HEK293 (cell line): Measurements from ENCODE around the gene SPON2.

Source experiments
- CTCF ChIA-PET: fragments of 350-600 bp; formaldehyde crosslinking; extraction: SDS; loops from one replicate; lab custom pipeline; 2021; ENCODE audit warnings: antibody characterized with exemption; lab: Yijun Ruan, JAX
- POLR2A ChIA-PET: fragments of 300-600 bp; formaldehyde crosslinking; extraction: SDS; loops from one replicate; lab custom pipeline; 2020; ENCODE audit warnings: antibody characterized with exemption, inconsistent platforms; lab: Yijun Ruan, JAX
- H3K27ac ChIP-seq: fragments of 200-500 bp; sonication (Bioruptor generic); 2 replicates; pipeline ENCODE4 v1.5.1; 2014; ENCODE audit warnings: low read depth, low read length, control low read depth, inconsistent platforms; ENCODE audit errors: extremely low read depth
- H3K36me3 ChIP-seq, 2 experiments: fragments of 200-500 bp in 1 of 2; sonication (Bioruptor generic) in 1 of 2; 1 replicate in 1 of 2; 2 replicates in 1 of 2; pipeline ENCODE4 v1.5.1; 2014 to 2017; ENCODE audit warnings: inconsistent platforms in 2 of 2, low read length in 2 of 2; ENCODE audit not compliant: control insufficient read depth in 2 of 2, insufficient read depth in 1 of 2
- H3K4me1 ChIP-seq: fragments of 200-500 bp; sonication (Bioruptor generic); 2 replicates; pipeline ENCODE4 v1.5.1; 2014; ENCODE audit warnings: mild to moderate bottlenecking, low read length, inconsistent platforms; ENCODE audit not compliant: control insufficient read depth, insufficient read depth
- H3K4me3 ChIP-seq: 2 replicates; pipeline ENCODE4 v1.5.1; 2011; ENCODE audit warnings: low read depth, mild to moderate bottlenecking, control low read depth, low read length, moderate library complexity
- H3K9me3 ChIP-seq: fragments of 200-500 bp; sonication (Bioruptor generic); 2 replicates; pipeline ENCODE4 v1.5.1; 2014; ENCODE audit warnings: low read depth, low read length, inconsistent platforms; ENCODE audit not compliant: control insufficient read depth, insufficient read depth
- BCL11A ChIP-seq: fragments of 450-650 bp; formaldehyde crosslinking; IDR thresholded peaks from 2 replicates; pipeline ENCODE4 v1.5.1; 2016; ENCODE audit warnings: low read depth, missing biosample characterization, missing genetic modification characterization
- GLIS2 ChIP-seq: fragments of 450-650 bp; formaldehyde crosslinking; IDR thresholded peaks from 2 replicates; pipeline ENCODE4 v1.5.1; 2016; ENCODE audit warnings: missing biosample characterization, missing genetic modification characterization
- HOXC10 ChIP-seq: sonication (generic); formaldehyde crosslinking; IDR thresholded peaks from 2 replicates; pipeline ENCODE4 v1.8.1; 2023; ENCODE audit warnings: mild to moderate bottlenecking, missing genetic modification reagents
- KLF8 ChIP-seq: fragments of 450-650 bp; formaldehyde crosslinking; IDR thresholded peaks from 2 replicates; pipeline ENCODE4 v1.5.1; 2016; ENCODE audit warnings: missing biosample characterization, missing genetic modification characterization
- OVOL3 ChIP-seq: fragments of 450-650 bp; formaldehyde crosslinking; IDR thresholded peaks from 2 replicates; pipeline ENCODE4 v1.5.1; 2016; ENCODE audit warnings: missing biosample characterization, missing genetic modification characterization
- YY2 ChIP-seq: fragments of 450-650 bp; formaldehyde crosslinking; IDR thresholded peaks from 2 replicates; pipeline ENCODE4 v1.5.1; 2016; ENCODE audit warnings: missing biosample characterization, missing genetic modification characterization
- ZFHX2 ChIP-seq: fragments of 450-650 bp; formaldehyde crosslinking; conservative IDR thresholded peaks from 2 replicates; pipeline ENCODE4 v1.5.1; 2016; ENCODE audit warnings: missing biosample characterization, missing genetic modification characterization
- ZNF214 ChIP-seq: fragments of 450-650 bp; formaldehyde crosslinking; IDR thresholded peaks from 2 replicates; pipeline ENCODE4 v1.5.1; 2017; ENCODE audit warnings: missing biosample characterization, mild to moderate bottlenecking, missing genetic modification characterization, borderline replicate concordance
- ZNF23 ChIP-seq: fragments of 450-650 bp; formaldehyde crosslinking; IDR thresholded peaks from 2 replicates; pipeline ENCODE4 v1.5.1; 2016; ENCODE audit warnings: missing biosample characterization, missing genetic modification characterization, borderline replicate concordance
- ZNF239 ChIP-seq: fragments of 450-650 bp; formaldehyde crosslinking; IDR thresholded peaks from 2 replicates; pipeline ENCODE4 v1.5.1; 2016; ENCODE audit warnings: missing biosample characterization, missing genetic modification characterization
- ZNF266 ChIP-seq: fragments of 450-650 bp; formaldehyde crosslinking; IDR thresholded peaks from 2 replicates; pipeline ENCODE4 v1.5.1; 2016; ENCODE audit warnings: missing biosample characterization, missing genetic modification characterization, low read depth
- ZNF324 ChIP-seq: fragments of 450-650 bp; formaldehyde crosslinking; IDR thresholded peaks from 2 replicates; pipeline ENCODE4 v1.5.1; 2016; ENCODE audit warnings: missing biosample characterization, missing genetic modification characterization
- ZNF366 ChIP-seq: fragments of 450-650 bp; formaldehyde crosslinking; conservative IDR thresholded peaks from 2 replicates; pipeline ENCODE4 v1.5.1; 2016; ENCODE audit warnings: missing biosample characterization, missing genetic modification characterization
- ZNF391 ChIP-seq: fragments of 450-650 bp; formaldehyde crosslinking; IDR thresholded peaks from 2 replicates; pipeline ENCODE4 v1.5.1; 2016; ENCODE audit warnings: low read depth, missing biosample characterization, missing genetic modification characterization, borderline replicate concordance
- ZNF433 ChIP-seq: fragments of 450-650 bp; formaldehyde crosslinking; IDR thresholded peaks from 2 replicates; pipeline ENCODE4 v1.5.1; 2016; ENCODE audit warnings: missing biosample characterization, missing genetic modification characterization, low read depth
- ZNF561 ChIP-seq: fragments of 450-650 bp; IDR thresholded peaks from 2 replicates; pipeline ENCODE4 v1.5.1; 2018; ENCODE audit warnings: missing biosample characterization, missing genetic modification characterization, borderline replicate concordance
- ZNF623 ChIP-seq: fragments of 450-650 bp; formaldehyde crosslinking; IDR thresholded peaks from 2 replicates; pipeline ENCODE4 v1.5.1; 2016; ENCODE audit warnings: missing biosample characterization, missing genetic modification characterization
- TF ChIP-seq, protein P1 (sequence below): fragments of 450-650 bp; formaldehyde crosslinking; IDR thresholded peaks from 2 replicates; pipeline ENCODE4 v1.5.1; 2017; ENCODE audit warnings: missing biosample characterization, missing genetic modification characterization
- TF ChIP-seq, protein P2 (sequence below): fragments of 450-650 bp; formaldehyde crosslinking; IDR thresholded peaks from 2 replicates; pipeline ENCODE4 v1.5.1; 2016; ENCODE audit warnings: missing biosample characterization, missing genetic modification characterization
- TF ChIP-seq, protein P3 (sequence below): fragments of 450-650 bp; formaldehyde crosslinking; IDR thresholded peaks from 2 replicates; pipeline ENCODE4 v1.5.1; 2016; ENCODE audit warnings: missing biosample characterization, missing genetic modification characterization
- TF ChIP-seq, protein P4 (sequence below): fragments of 450-650 bp; formaldehyde crosslinking; conservative IDR thresholded peaks from 2 replicates; pipeline ENCODE4 v1.5.1; 2016; ENCODE audit warnings: low read depth, missing biosample characterization, missing genetic modification characterization

Gene SPON2

DNA sequence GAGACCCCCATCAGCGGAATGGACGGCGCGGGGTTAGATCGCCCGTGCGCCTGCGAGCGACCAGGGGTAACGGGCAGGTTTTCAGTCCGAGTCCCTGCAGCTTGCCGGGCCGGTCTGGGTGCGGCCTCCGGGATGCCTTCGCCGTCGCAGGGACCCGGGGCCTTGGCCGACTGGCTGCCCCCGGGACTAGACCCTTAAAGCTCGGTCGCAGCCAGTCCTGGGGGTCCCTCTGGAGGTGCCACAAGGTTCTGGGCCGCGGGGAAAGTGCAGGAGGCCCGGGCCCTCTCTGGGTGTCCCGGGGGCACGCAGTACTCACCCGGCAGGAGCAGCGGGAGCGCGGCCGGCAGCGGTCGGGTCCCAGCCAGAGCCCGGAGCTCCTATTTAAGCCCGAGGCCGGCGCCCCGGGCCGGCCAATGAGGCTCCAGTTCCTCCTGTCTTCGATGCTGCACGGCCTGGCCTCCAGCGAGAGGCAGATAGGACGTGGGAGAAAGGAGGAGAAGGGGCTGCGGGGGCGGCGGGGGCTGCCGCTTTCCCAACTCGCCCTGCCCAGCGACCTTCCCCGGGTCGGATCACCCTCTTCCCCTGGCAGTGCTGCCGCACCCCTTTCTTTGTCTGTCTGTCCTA, at the start of gene SPON2:
Gene SPON2 (minus strand): TSS at position 356 of the 624 bp plus-strand sequence.
- H3K4me3 ChIP-seq, result no peak within 1 kb of the TSS
- POLR2A ChIA-PET, result no interaction called here
- H3K9me3 ChIP-seq, result no peaks in the 10 kb centered on the region
- H3K27ac ChIP-seq, result no peak within 1 kb of the TSS
- TF ChIP-seq BCL11A (tag by site-specific recombination), result no peak
- TF ChIP-seq GLIS2 (tag by site-specific recombination), result no peak
- TF ChIP-seq ZNF23 (tag by site-specific recombination), result no peak
- TF ChIP-seq ZNF214, result no peak
- no peak for TF ChIP-seq HOXC10 (CRISPR knock-in tag)
- TF ChIP-seq, protein P1, sequence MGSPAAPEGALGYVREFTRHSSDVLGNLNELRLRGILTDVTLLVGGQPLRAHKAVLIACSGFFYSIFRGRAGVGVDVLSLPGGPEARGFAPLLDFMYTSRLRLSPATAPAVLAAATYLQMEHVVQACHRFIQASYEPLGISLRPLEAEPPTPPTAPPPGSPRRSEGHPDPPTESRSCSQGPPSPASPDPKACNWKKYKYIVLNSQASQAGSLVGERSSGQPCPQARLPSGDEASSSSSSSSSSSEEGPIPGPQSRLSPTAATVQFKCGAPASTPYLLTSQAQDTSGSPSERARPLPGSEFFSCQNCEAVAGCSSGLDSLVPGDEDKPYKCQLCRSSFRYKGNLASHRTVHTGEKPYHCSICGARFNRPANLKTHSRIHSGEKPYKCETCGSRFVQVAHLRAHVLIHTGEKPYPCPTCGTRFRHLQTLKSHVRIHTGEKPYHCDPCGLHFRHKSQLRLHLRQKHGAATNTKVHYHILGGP (tag by site-specific recombination), result no peak
- no peak for TF ChIP-seq ZNF391 (tag by site-specific recombination)
- TF ChIP-seq YY2, result no peak
- no peak for TF ChIP-seq OVOL3 (tag by site-specific recombination)
- TF ChIP-seq, protein P2, sequence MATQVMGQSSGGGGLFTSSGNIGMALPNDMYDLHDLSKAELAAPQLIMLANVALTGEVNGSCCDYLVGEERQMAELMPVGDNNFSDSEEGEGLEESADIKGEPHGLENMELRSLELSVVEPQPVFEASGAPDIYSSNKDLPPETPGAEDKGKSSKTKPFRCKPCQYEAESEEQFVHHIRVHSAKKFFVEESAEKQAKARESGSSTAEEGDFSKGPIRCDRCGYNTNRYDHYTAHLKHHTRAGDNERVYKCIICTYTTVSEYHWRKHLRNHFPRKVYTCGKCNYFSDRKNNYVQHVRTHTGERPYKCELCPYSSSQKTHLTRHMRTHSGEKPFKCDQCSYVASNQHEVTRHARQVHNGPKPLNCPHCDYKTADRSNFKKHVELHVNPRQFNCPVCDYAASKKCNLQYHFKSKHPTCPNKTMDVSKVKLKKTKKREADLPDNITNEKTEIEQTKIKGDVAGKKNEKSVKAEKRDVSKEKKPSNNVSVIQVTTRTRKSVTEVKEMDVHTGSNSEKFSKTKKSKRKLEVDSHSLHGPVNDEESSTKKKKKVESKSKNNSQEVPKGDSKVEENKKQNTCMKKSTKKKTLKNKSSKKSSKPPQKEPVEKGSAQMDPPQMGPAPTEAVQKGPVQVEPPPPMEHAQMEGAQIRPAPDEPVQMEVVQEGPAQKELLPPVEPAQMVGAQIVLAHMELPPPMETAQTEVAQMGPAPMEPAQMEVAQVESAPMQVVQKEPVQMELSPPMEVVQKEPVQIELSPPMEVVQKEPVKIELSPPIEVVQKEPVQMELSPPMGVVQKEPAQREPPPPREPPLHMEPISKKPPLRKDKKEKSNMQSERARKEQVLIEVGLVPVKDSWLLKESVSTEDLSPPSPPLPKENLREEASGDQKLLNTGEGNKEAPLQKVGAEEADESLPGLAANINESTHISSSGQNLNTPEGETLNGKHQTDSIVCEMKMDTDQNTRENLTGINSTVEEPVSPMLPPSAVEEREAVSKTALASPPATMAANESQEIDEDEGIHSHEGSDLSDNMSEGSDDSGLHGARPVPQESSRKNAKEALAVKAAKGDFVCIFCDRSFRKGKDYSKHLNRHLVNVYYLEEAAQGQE (tag by site-specific recombination), result no peak
- no peak for TF ChIP-seq ZNF623 (tag by site-specific recombination)
- TF ChIP-seq ZNF266 (tag by site-specific recombination), result no peak
- no peak for TF ChIP-seq ZNF324 (tag by site-specific recombination)
- TF ChIP-seq, all 188 proteins: peak for 0
- CTCF ChIA-PET, result no interaction called here
- Histone ChIP-seq H3K4me1 (no peaks in the 10 kb centered on the region), H3K36me3 (no peaks in the 10 kb centered on the region)

DNA sequence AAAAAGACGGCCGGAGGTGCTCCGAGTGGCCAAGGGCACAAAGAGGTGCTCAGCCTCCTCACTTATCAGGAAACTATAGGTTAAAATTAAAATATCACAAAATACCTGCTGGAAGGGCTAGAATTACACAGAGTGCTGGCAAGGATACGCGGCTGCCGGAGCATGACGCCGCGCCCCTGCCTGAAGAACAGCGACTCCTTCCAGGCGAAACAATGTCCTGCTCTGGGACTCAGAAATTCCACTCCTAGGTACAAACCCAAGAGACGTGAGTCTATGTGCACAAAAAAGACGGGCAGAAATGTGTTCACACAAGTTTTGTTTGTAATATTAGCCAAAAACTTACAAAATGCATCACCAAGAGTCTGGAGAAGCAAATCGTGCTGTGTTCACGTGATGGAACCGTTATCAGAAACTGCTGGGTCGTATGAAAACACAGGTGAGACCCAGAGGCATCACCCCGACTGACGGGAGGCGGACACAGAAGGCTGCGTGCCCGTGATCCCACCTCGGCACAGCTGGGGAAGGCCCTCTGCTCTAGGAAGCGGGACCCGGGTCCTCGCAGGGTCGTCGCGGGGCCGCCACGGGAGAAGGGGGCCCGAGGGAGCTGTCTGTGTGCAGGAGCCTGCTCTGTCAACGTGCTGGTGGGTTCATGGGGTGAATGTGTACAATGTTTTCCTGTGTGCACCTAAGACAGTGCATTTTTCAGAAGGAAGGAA, 48.9 kb upstream of the SPON2 start:
- Histone ChIP-seq H3K4me3 (no peak overlapping the region), H3K36me3 (peaks cover 0 to 79% of the 10 kb centered on the region in 2 experiments; a peak in 2 of 3 replicates), H3K9me3 (no peaks in the 10 kb centered on the region), H3K4me1 (no peaks in the 10 kb centered on the region), H3K27ac (no peak overlapping the region)
- POLR2A ChIA-PET, result no interaction called here
- CTCF ChIA-PET, result no interaction called here
- TF ChIP-seq ZNF433 (tag by site-specific recombination) (no peak), KLF8 (no peak), ZFHX2 (tag by site-specific recombination) (no peak), ZNF561 (tag by site-specific recombination) (no peak), ZNF239 (tag by site-specific recombination) (no peak), ZNF366 (tag by site-specific recombination) (no peak)
- TF ChIP-seq, protein P3, sequence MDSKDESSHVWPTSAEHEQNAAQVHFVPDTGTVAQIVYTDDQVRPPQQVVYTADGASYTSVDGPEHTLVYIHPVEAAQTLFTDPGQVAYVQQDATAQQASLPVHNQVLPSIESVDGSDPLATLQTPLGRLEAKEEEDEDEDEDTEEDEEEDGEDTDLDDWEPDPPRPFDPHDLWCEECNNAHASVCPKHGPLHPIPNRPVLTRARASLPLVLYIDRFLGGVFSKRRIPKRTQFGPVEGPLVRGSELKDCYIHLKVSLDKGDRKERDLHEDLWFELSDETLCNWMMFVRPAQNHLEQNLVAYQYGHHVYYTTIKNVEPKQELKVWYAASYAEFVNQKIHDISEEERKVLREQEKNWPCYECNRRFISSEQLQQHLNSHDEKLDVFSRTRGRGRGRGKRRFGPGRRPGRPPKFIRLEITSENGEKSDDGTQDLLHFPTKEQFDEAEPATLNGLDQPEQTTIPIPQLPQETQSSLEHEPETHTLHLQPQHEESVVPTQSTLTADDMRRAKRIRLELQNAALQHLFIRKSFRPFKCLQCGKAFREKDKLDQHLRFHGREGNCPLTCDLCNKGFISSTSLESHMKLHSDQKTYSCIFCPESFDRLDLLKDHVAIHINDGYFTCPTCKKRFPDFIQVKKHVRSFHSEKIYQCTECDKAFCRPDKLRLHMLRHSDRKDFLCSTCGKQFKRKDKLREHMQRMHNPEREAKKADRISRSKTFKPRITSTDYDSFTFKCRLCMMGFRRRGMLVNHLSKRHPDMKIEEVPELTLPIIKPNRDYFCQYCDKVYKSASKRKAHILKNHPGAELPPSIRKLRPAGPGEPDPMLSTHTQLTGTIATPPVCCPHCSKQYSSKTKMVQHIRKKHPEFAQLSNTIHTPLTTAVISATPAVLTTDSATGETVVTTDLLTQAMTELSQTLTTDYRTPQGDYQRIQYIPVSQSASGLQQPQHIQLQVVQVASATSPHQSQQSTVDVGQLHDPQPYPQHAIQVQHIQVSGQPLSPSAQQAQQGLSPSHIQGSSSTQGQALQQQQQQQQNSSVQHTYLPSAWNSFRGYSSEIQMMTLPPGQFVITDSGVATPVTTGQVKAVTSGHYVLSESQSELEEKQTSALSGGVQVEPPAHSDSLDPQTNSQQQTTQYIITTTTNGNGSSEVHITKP, result no peak
- TF ChIP-seq, protein P4, sequence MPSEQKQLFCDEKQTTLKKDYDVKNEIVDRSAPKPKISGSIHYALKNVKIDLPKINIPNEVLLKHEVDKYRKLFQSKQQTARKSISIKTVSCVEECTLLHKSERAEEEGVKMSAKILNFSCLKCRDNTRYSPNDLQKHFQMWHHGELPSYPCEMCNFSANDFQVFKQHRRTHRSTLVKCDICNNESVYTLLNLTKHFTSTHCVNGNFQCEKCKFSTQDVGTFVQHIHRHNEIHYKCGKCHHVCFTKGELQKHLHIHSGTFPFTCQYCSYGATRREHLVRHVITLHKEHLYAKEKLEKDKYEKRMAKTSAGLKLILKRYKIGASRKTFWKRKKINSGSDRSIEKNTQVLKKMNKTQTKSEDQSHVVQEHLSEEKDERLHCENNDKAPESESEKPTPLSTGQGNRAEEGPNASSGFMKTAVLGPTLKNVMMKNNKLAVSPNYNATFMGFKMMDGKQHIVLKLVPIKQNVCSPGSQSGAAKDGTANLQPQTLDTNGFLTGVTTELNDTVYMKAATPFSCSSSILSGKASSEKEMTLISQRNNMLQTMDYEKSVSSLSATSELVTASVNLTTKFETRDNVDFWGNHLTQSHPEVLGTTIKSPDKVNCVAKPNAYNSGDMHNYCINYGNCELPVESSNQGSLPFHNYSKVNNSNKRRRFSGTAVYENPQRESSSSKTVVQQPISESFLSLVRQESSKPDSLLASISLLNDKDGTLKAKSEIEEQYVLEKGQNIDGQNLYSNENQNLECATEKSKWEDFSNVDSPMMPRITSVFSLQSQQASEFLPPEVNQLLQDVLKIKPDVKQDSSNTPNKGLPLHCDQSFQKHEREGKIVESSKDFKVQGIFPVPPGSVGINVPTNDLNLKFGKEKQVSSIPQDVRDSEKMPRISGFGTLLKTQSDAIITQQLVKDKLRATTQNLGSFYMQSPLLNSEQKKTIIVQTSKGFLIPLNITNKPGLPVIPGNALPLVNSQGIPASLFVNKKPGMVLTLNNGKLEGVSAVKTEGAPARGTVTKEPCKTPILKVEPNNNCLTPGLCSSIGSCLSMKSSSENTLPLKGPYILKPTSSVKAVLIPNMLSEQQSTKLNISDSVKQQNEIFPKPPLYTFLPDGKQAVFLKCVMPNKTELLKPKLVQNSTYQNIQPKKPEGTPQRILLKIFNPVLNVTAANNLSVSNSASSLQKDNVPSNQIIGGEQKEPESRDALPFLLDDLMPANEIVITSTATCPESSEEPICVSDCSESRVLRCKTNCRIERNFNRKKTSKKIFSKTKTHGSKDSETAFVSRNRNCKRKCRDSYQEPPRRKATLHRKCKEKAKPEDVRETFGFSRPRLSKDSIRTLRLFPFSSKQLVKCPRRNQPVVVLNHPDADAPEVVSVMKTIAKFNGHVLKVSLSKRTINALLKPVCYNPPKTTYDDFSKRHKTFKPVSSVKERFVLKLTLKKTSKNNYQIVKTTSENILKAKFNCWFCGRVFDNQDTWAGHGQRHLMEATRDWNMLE (tag by site-specific recombination), result no peak
